ENCODE data around the gene PRKX.
"Not testable (repeated sequence)": the region's sequence is repeated elsewhere in the genome, so short reads cannot be mapped to it uniquely, and the experiment has no call there.

Gene PRKX

GRCh38 chrX:3713225-3713936, at the start of gene PRKX:
Gene PRKX (minus strand): TSS chrX:3713649. CDS start chrX:3713253, 396 bp downstream.
- peak; percentile 44 for DNase-seq (ENCODE audit: low read depth)

GRCh38 chrX:3763111-3763510, 49.7 kb upstream of the PRKX start:
- no peak for DNase-seq (ENCODE audit: low read depth)

GRCh38 chrX:3757510-3758025, 44.1 kb upstream of the PRKX start:
- DNase-seq (ENCODE audit: low read depth) = no peak

- DNase-seq (ENCODE audit: low read depth) = no peak
These were observed 34.7 kb upstream of the PRKX start for GRCh38 chrX:3748052-3748559.

- no peak for DNase-seq (ENCODE audit: low read depth)
These were observed 30.5 kb upstream of the PRKX start for GRCh38 chrX:3743801-3744439.

- DNase-seq (ENCODE audit: low read depth) = not testable (repeated sequence)
These were observed 27.5 kb upstream of the PRKX start for GRCh38 chrX:3740946-3741345.

GRCh38 chrX:3738509-3738908, 25.1 kb upstream of the PRKX start:
- no peak for DNase-seq (ENCODE audit: low read depth)

- not testable (repeated sequence) for DNase-seq (ENCODE audit: low read depth)
These were observed 23.1 kb upstream of the PRKX start for GRCh38 chrX:3736536-3736935.

GRCh38 chrX:3735891-3736290, 22.4 kb upstream of the PRKX start:
- DNase-seq (ENCODE audit: low read depth) = not testable (repeated sequence)

- not testable (repeated sequence) for DNase-seq (ENCODE audit: low read depth)
These were observed 21.0 kb upstream of the PRKX start for GRCh38 chrX:3734456-3734855.

GRCh38 chrX:3733043-3733430, 19.6 kb upstream of the PRKX start:
- no peak for DNase-seq (ENCODE audit: low read depth)

GRCh38 chrX:3732326-3733042, 19.0 kb upstream of the PRKX start:
- not testable (repeated sequence) for DNase-seq (ENCODE audit: low read depth)

GRCh38 chrX:3728454-3728853, 15.0 kb upstream of the PRKX start:
- DNase-seq (ENCODE audit: low read depth) = peak; percentile 16

GRCh38 chrX:3723460-3723859, 10.0 kb upstream of the PRKX start:
- DNase-seq (ENCODE audit: low read depth) = not testable (repeated sequence)

- DNase-seq (ENCODE audit: low read depth) = no peak
These were observed 4.4 kb upstream of the PRKX start for GRCh38 chrX:3717742-3718420.

GRCh38 chrX:3715921-3716320, 2.5 kb upstream of the PRKX start:
- DNase-seq (ENCODE audit: low read depth) = no peak

- not testable (repeated sequence) for DNase-seq (ENCODE audit: low read depth)
These were observed 1.4 kb upstream of the PRKX start for GRCh38 chrX:3714706-3715479.

- no peak for DNase-seq (ENCODE audit: low read depth)
These were observed 537 bp upstream of the PRKX start for GRCh38 chrX:3713937-3714434.

GRCh38 chrX:3712870-3713224, 602 bp downstream of the PRKX start:
- DNase-seq (ENCODE audit: low read depth) = no peak

- peak; percentile 40 for DNase-seq (ENCODE audit: low read depth)
These were observed 1.2 kb downstream of the PRKX start for GRCh38 chrX:3712051-3712869.

Measured in fibroblast of gingiva (primary cell).